ENCODE measurements around the gene COPS6. TPM values are rescaled to one million over a fixed set of nuclear protein-coding genes. Genes with fewer than 3 reads are reported as not detected.

The COPS6 gene
- polyA plus RNA-seq, 1 donor (not counting 4 experiments of a cell fraction or from before 2014, with no cell fraction given): 171 TPM

- Histone ChIP-seq H2AFZ (ENCODE audit: control insufficient read depth, low read length) (no peak overlapping the region), H3K27ac (ENCODE audit: control insufficient read depth, insufficient read depth, low read length) (no peak overlapping the region), H4K20me1 (ENCODE audit: control insufficient read depth, extremely low read depth, insufficient read depth, low read length) (peaks cover 3% of the 10 kb centered on the region), H3K4me1 (ENCODE audit: control insufficient read depth, extremely low read depth, insufficient read depth, low read length) (peaks cover 3% of the 10 kb centered on the region), H3K27me3 (ENCODE audit: control insufficient read depth, extremely low read depth, insufficient read depth, low read length) (no peaks in the 10 kb centered on the region), H3K79me2 (ENCODE audit: control insufficient read depth, insufficient read depth, low read length) (peaks cover 9% of the 10 kb centered on the region), H3K9ac (ENCODE audit: control insufficient read depth, extremely low read depth, insufficient read depth, low read length) (no peak overlapping the region), H3K9me1 (ENCODE audit: control insufficient read depth, extremely low read depth, insufficient read depth, low read length) (no peaks in the 10 kb centered on the region), H3K36me3 (ENCODE audit: control insufficient read depth in 2 of 2, extremely low read depth in 1 of 2, insufficient read depth in 2 of 2, low read length in 2 of 2) (peaks cover 12 to 13% of the 10 kb centered on the region in 2 experiments), H3K9me3 (ENCODE audit: control insufficient read depth, low read depth, low read length) (no peaks in the 10 kb centered on the region), H3K4me2 (ENCODE audit: control insufficient read depth, extremely low read depth, insufficient read depth, low read depth, low read length) (no peak overlapping the region), H3K4me3 (ENCODE audit: control insufficient read depth in 2 of 3, extremely low read depth in 1 of 3, insufficient read depth in 2 of 3, low read depth in 1 of 3, low read length in 3 of 3) (no peak overlapping the region)
- FAIRE-seq (no peak), DNase-seq (ENCODE audit: low read depth, low spot score) (no peak)
- dilution Hi-C loops (cut with MboI; ENCODE audit: extremely low pct_ligation_motif_present, low sequenced_read_pairs): no loop called here
- TF ChIP-seq EZH2 (IDR thresholded peaks at IDR 0.05; ENCODE audit: low read length): no peak
- no peak for TF ChIP-seq CTCF (optimal IDR thresholded peaks at IDR 0.05 in 1 of 3, IDR thresholded peaks at IDR 0.05 in 1 of 3, conservative IDR thresholded peaks at IDR 0.05 in 1 of 3; ENCODE audit: extremely low read depth in 1 of 3, insufficient read depth in 2 of 3, low read length in 3 of 3)
Measured at GRCh38 chr7:100115026-100115425, 26.3 kb downstream of the COPS6 start.

- Histone ChIP-seq H3K4me2 (ENCODE audit: control insufficient read depth, extremely low read depth, insufficient read depth, low read depth, low read length) (peak overlapping the region; percentile 92), H3K27me3 (ENCODE audit: control insufficient read depth, extremely low read depth, insufficient read depth, low read length) (no peaks in the 10 kb centered on the region), H3K36me3 (ENCODE audit: control insufficient read depth in 2 of 2, extremely low read depth in 1 of 2, insufficient read depth in 2 of 2, low read length in 2 of 2) (peaks cover 3 to 7% of the 10 kb centered on the region in 2 experiments), H3K27ac (ENCODE audit: control insufficient read depth, insufficient read depth, low read length) (peak overlapping the region; percentile 94), H3K9me3 (ENCODE audit: control insufficient read depth, low read depth, low read length) (no peaks in the 10 kb centered on the region), H3K4me1 (ENCODE audit: control insufficient read depth, extremely low read depth, insufficient read depth, low read length) (peaks cover 10% of the 10 kb centered on the region), H3K9me1 (ENCODE audit: control insufficient read depth, extremely low read depth, insufficient read depth, low read length) (no peaks in the 10 kb centered on the region), H3K4me3 (ENCODE audit: control insufficient read depth in 2 of 3, extremely low read depth in 1 of 3, insufficient read depth in 2 of 3, low read depth in 1 of 3, low read length in 3 of 3) (peak overlapping the region; percentile 69 to 97 (median 81)), H2AFZ (ENCODE audit: control insufficient read depth, low read length) (peak overlapping the region; percentile 98), H3K79me2 (ENCODE audit: control insufficient read depth, insufficient read depth, low read length) (peaks cover 15% of the 10 kb centered on the region), H3K9ac (ENCODE audit: control insufficient read depth, extremely low read depth, insufficient read depth, low read length) (peak overlapping the region; percentile 73), H4K20me1 (ENCODE audit: control insufficient read depth, extremely low read depth, insufficient read depth, low read length) (peaks cover 3% of the 10 kb centered on the region)
- TF ChIP-seq EZH2 (IDR thresholded peaks at IDR 0.05; ENCODE audit: low read length) (no peak), CTCF (optimal IDR thresholded peaks at IDR 0.05 in 1 of 3, IDR thresholded peaks at IDR 0.05 in 1 of 3, conservative IDR thresholded peaks at IDR 0.05 in 1 of 3; ENCODE audit: extremely low read depth in 1 of 3, insufficient read depth in 2 of 3, low read length in 3 of 3) (no peak)
- DNase-seq (ENCODE audit: low read depth, low spot score) (no peak), FAIRE-seq (no peak)
- dilution Hi-C loops (cut with MboI; ENCODE audit: extremely low pct_ligation_motif_present, low sequenced_read_pairs): no loop called here
Measured at GRCh38 chr7:100118388-100119071, 29.8 kb downstream of the COPS6 start.

Measured in keratinocyte (primary cell).